Ishikawa (cell line): Measurements from ENCODE around the gene RACGAP1.

Experiments
- CEBPB ChIP-seq: IDR thresholded peaks from 2 replicates; pipeline ENCODE4 v1.6.1; 2012
- CREB1 ChIP-seq: IDR thresholded peaks from 2 replicates; pipeline ENCODE4 v1.6.1; 2012; ENCODE audit warnings: low read depth
- EGR1 ChIP-seq: IDR thresholded peaks from 2 replicates; pipeline ENCODE4 v1.6.1; 2012
- EP300 ChIP-seq: IDR thresholded peaks from 2 replicates; pipeline ENCODE4 v1.6.1; 2012; ENCODE audit warnings: borderline replicate concordance
- FOXM1 ChIP-seq: IDR thresholded peaks from 2 replicates; pipeline ENCODE4 v1.6.1; 2012; ENCODE audit warnings: low read depth, borderline replicate concordance
- MAX ChIP-seq: IDR thresholded peaks from 2 replicates; pipeline ENCODE4 v1.6.1; 2012
- NFIC ChIP-seq: IDR thresholded peaks from 2 replicates; pipeline ENCODE4 v1.6.1; 2012
- RAD21 ChIP-seq: IDR thresholded peaks from 2 replicates; pipeline ENCODE4 v1.6.1; 2012; ENCODE audit warnings: low read depth
- REST ChIP-seq: IDR thresholded peaks from 2 replicates; pipeline ENCODE4 v1.6.1; 2012; ENCODE audit warnings: low read depth, mild to moderate bottlenecking
- TAF1 ChIP-seq: IDR thresholded peaks from 2 replicates; pipeline ENCODE4 v1.6.1; 2012; ENCODE audit warnings: low read depth, mild to moderate bottlenecking
- TCF12 ChIP-seq: IDR thresholded peaks from 2 replicates; pipeline ENCODE4 v1.6.1; 2012; ENCODE audit warnings: low read depth
- TEAD4 ChIP-seq: IDR thresholded peaks from 2 replicates; pipeline ENCODE4 v1.6.1; 2012
- USF1 ChIP-seq: IDR thresholded peaks from 2 replicates; pipeline ENCODE4 v1.6.1; 2012
- YY1 ChIP-seq: IDR thresholded peaks from 2 replicates; pipeline ENCODE4 v1.6.1; 2012; ENCODE audit warnings: low read depth
- ZBTB7A ChIP-seq: IDR thresholded peaks from 2 replicates; pipeline ENCODE4 v1.6.1; 2012; ENCODE audit warnings: low read depth

The RACGAP1 gene

GRCh38 chr12:50006280-50006679 is 19.0 kb downstream of the RACGAP1 start:
- TF ChIP-seq REST (no peak), CREB1 (no peak), NFIC (no peak), USF1 (no peak), FOXM1 (no peak), EGR1 (no peak), MAX (no peak), TCF12 (no peak), RAD21 (no peak), CEBPB (no peak), TAF1 (no peak), ZBTB7A (no peak), EP300 (no peak), YY1 (no peak), TEAD4 (no peak)

GRCh38 chr12:50005175-50005574 is 20.1 kb downstream of the RACGAP1 start:
- TF ChIP-seq RAD21 (no peak), CREB1 (no peak), MAX (no peak)

GRCh38 chr12:50004696-50005095 is 20.6 kb downstream of the RACGAP1 start:
- no peak for TF ChIP-seq NFIC
- no peak for TF ChIP-seq TEAD4
- TF ChIP-seq RAD21: no peak
- no peak for TF ChIP-seq CREB1
- TF ChIP-seq YY1: no peak
- TF ChIP-seq EP300: no peak
- no peak for TF ChIP-seq FOXM1
- no peak for TF ChIP-seq REST

GRCh38 chr12:50003595-50003994 is 21.7 kb downstream of the RACGAP1 start:
- no peak for TF ChIP-seq TCF12
- TF ChIP-seq ZBTB7A: no peak
- TF ChIP-seq RAD21: no peak
- TF ChIP-seq USF1: no peak
- no peak for TF ChIP-seq FOXM1
- TF ChIP-seq YY1: no peak
- no peak for TF ChIP-seq CREB1
- no peak for TF ChIP-seq NFIC
- no peak for TF ChIP-seq CEBPB

GRCh38 chr12:49998453-49998852 is 26.8 kb downstream of the RACGAP1 start:
- TF ChIP-seq TEAD4: no peak
- TF ChIP-seq TAF1: no peak
- TF ChIP-seq EGR1: no peak
- TF ChIP-seq EP300: no peak
- no peak for TF ChIP-seq NFIC
- TF ChIP-seq USF1: no peak
- TF ChIP-seq REST: no peak
- no peak for TF ChIP-seq YY1
- TF ChIP-seq CEBPB: no peak
- no peak for TF ChIP-seq RAD21
